CD4-positive, alpha-beta T cell treated with Interleukin-6 at 100 ng/mL for 8 hours (primary cell): Measurements from ENCODE around the gene MAP4K4.

ENCODE experiments used
- DNase-seq: peaks from one replicate; pipeline ENCODE4 v3.0.0-alpha.2; 2020; ENCODE audit warnings: mixed read lengths, low spot score

The MAP4K4 gene

GRCh38 chr2:101869527-101869926 is 172.0 kb downstream of the MAP4K4 start:
- DNase-seq = no peak

GRCh38 chr2:101870444-101870843 is 172.9 kb downstream of the MAP4K4 start:
- DNase-seq = no peak

- DNase-seq = no peak
Measured at GRCh38 chr2:101871480-101871879, 174.0 kb downstream of the MAP4K4 start.

- no peak for DNase-seq
Measured at GRCh38 chr2:101872480-101872879, 175.0 kb downstream of the MAP4K4 start.

GRCh38 chr2:101873543-101873942 is 176.0 kb downstream of the MAP4K4 start:
- DNase-seq = no peak

GRCh38 chr2:101874069-101874468 is 176.6 kb downstream of the MAP4K4 start:
- no peak for DNase-seq

GRCh38 chr2:101879466-101879865 is 182.0 kb downstream of the MAP4K4 start:
- no peak for DNase-seq

- DNase-seq = no peak
Measured at GRCh38 chr2:101881131-101881530, 183.6 kb downstream of the MAP4K4 start.

GRCh38 chr2:101882769-101883307 is 185.3 kb downstream of the MAP4K4 start:
- DNase-seq = no peak

GRCh38 chr2:101883860-101884259 is 186.4 kb downstream of the MAP4K4 start:
- peak; percentile 25 for DNase-seq

GRCh38 chr2:101884423-101884822 is 186.9 kb downstream of the MAP4K4 start:
- DNase-seq = no peak

- no peak for DNase-seq
Measured at GRCh38 chr2:101887328-101887727, 189.8 kb downstream of the MAP4K4 start.

- no peak for DNase-seq
Measured at GRCh38 chr2:101889460-101890098, 192.1 kb downstream of the MAP4K4 start.

- no peak for DNase-seq
Measured at GRCh38 chr2:101892377-101892776, 194.9 kb downstream of the MAP4K4 start.

- DNase-seq = no peak
Measured at GRCh38 chr2:101893681-101894381, 196.3 kb downstream of the MAP4K4 start.

- DNase-seq = no peak
Measured at GRCh38 chr2:101895039-101895438, 197.5 kb downstream of the MAP4K4 start.

- no peak for DNase-seq
Measured at GRCh38 chr2:101895819-101896322, 198.4 kb downstream of the MAP4K4 start.

GRCh38 chr2:101897301-101897700 is 199.8 kb downstream of the MAP4K4 start:
- DNase-seq = no peak

- DNase-seq = no peak
Measured at GRCh38 chr2:101899265-101899664, 201.8 kb downstream of the MAP4K4 start.

GRCh38 chr2:101899871-101900270 is 202.4 kb downstream of the MAP4K4 start:
- DNase-seq = no peak

GRCh38 chr2:101900375-101900774 is 202.9 kb downstream of the MAP4K4 start:
- DNase-seq = no peak

GRCh38 chr2:101901241-101901640 is 203.7 kb downstream of the MAP4K4 start:
- DNase-seq = no peak

GRCh38 chr2:101902169-101902568 is 204.7 kb downstream of the MAP4K4 start:
- no peak for DNase-seq
